ENCODE results near the gene EMILIN2. TPM values are rescaled to one million over a fixed set of nuclear protein-coding genes. Genes with fewer than 3 reads are reported as not detected.

EMILIN2 gene
- total and polyA plus RNA-seq, 2 donors (not counting 1 experiment from before 2014, with no cell fraction given) = 2.5 to 48.2 TPM

DNA sequence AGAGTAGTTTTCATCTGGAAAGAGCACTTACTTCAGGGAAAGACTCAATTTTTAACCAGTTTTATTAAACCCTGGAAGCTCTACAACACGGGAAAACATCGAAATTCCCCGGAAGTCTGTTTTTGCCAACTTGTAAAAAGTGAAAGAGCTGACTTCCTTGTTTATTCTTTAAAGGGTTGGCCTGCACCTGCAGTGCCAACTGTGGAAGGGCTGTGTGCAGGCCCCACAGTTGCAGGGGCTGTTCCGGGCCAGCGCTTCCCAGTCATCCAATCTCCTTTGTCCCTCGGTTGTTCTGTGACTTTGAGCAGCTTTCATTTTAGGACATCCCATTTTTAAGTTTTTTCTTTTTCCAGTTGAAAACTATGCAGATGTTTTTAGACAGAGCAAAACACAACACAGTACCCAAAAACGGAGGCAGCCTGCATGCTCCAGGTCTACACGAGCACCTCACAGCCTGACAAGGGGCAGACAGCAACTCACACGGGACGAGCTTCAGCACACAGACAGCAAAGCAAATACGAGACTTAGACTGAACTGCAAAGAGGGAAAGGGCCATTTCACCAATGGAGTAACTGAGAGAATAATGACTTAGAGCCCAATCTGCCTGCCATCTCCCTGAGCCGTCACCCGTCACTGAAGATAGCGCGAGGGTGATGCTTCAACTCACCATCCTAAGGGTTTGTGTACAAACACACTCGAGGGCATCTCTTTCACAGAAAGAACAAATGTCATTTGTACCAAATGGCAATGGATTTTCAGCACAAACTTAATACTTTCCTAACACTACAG is 70.6 kb downstream of the EMILIN2 start:
- Mint-ChIP-seq H3K4me3 (peak overlapping the region; percentile 79), H3K27ac (peak overlapping the region; percentile 92), H3K9me3 (ENCODE audit: insufficient read depth) (no peaks in the 10 kb centered on the region), H3K27me3 (no peaks in the 10 kb centered on the region), H3K4me1 (peaks cover 38% of the 10 kb centered on the region)
- H4K20me1 ChIP-seq (ENCODE audit: control insufficient read depth, insufficient read depth, low read length, poor library complexity, severe bottlenecking) = no peaks in the 10 kb centered on the region
- DNase-seq (peak; percentile 60), ATAC-seq (ENCODE audit: low read depth) (peak; percentile 86)
- H3K36me3 ChIP-seq (replicated peaks in 1 of 2; ENCODE audit: control extremely low read depth in 1 of 2, control insufficient read depth in 1 of 2, extremely low read depth in 1 of 2, insufficient read depth in 2 of 2, low read length in 1 of 2) = peaks cover 0 to 50% of the 10 kb centered on the region in 2 experiments
- H3K9ac ChIP-seq (ENCODE audit: low read length) = peak overlapping the region; percentile 12
- CTCF ChIA-PET = interaction anchor here (1.0 to 3.1 kb wide), 6 partner anchors 9 to 329 kb away, joined by 3 to 12 read pairs (median 4); no protein-coding TSS in a partner anchor
- peaks cover 21 to 26% of the 10 kb centered on the region in 2 donors for H3K4me1 ChIP-seq (ENCODE audit: control insufficient read depth in 2 of 2, insufficient read depth in 2 of 2, low read length in 2 of 2)
- 49% methylated on average over 10 of the region's 16 CpGs for WGBS (ENCODE audit: insufficient coverage)
- H3K79me2 ChIP-seq (ENCODE audit: control insufficient read depth, insufficient read depth, low read length) = no peaks in the 10 kb centered on the region
- peak overlapping the region; percentile 62 for H3K4me2 ChIP-seq (replicated peaks; ENCODE audit: low read depth, low read length, poor library complexity, severe bottlenecking)
- POLR2A ChIA-PET = interaction anchor here (1.1 kb wide), 1 partner anchor 70 kb away, joined by 6 read pairs; no protein-coding TSS in a partner anchor
- intact Hi-C loops (cut with micrococcal nuclease) = loop anchor here (2.0 kb wide), 1 partner anchor 71 kb away; the partner anchor contains the start of gene EMILIN2
- no peaks in the 10 kb centered on the region for H3K27me3 ChIP-seq (replicated peaks in 1 of 4; ENCODE audit: control extremely low read depth in 1 of 4, control insufficient read depth in 3 of 4, insufficient read depth in 4 of 4, low read length in 3 of 4)
- H3K9me3 ChIP-seq (ENCODE audit: control extremely low read depth in 1 of 3, control insufficient read depth in 2 of 3, insufficient read depth in 1 of 3, low read length in 2 of 3) = no peaks in the 10 kb centered on the region
- H2AFZ ChIP-seq (ENCODE audit: insufficient read depth, low read depth, low read length, poor library complexity, severe bottlenecking) = peak overlapping the region; percentile 60
- peak overlapping the region in 2 of 5 experiments; percentile 20 to 34 for H3K4me3 ChIP-seq (ENCODE audit: control extremely low read depth in 1 of 5, extremely low read depth in 1 of 5, insufficient read depth in 1 of 5, low read depth in 2 of 5, low read length in 4 of 5)
- peak overlapping the region; percentile 55 to 74 for H3K27ac ChIP-seq (ENCODE audit: low read length in 2 of 2)
- TF ChIP-seq EZH2 (IDR thresholded peaks at IDR 0.05; ENCODE audit: borderline replicate concordance, insufficient read depth, low read depth, low read length, poor library complexity, severe bottlenecking) = no peak
- TF ChIP-seq, protein P1, sequence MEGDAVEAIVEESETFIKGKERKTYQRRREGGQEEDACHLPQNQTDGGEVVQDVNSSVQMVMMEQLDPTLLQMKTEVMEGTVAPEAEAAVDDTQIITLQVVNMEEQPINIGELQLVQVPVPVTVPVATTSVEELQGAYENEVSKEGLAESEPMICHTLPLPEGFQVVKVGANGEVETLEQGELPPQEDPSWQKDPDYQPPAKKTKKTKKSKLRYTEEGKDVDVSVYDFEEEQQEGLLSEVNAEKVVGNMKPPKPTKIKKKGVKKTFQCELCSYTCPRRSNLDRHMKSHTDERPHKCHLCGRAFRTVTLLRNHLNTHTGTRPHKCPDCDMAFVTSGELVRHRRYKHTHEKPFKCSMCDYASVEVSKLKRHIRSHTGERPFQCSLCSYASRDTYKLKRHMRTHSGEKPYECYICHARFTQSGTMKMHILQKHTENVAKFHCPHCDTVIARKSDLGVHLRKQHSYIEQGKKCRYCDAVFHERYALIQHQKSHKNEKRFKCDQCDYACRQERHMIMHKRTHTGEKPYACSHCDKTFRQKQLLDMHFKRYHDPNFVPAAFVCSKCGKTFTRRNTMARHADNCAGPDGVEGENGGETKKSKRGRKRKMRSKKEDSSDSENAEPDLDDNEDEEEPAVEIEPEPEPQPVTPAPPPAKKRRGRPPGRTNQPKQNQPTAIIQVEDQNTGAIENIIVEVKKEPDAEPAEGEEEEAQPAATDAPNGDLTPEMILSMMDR (IDR thresholded peaks at IDR 0.05) = no peak
